ENCODE data around the gene THSD7A. TPM values are rescaled to one million over a fixed set of nuclear protein-coding genes. Genes with fewer than 3 reads are reported as not detected.

THSD7A gene
- total and polyA plus RNA-seq, 2 of the 13 experiments (the other 11 are each of a cell fraction or from before 2014, with no cell fraction given) = 0.01 to 0.07 TPM

GRCh38 chr7:11776039-11776438, 56.0 kb downstream of the THSD7A start (continued):
- TF ChIP-seq ARID3A (IDR thresholded peaks at IDR 0.05; ENCODE audit: low read depth, low read length) (no peak), PHF5A (CRISPR knock-in tag; IDR thresholded peaks at IDR 0.05; ENCODE audit: low read depth, unreplicated experiment) (no peak), ZC3H13 (CRISPR knock-in tag; IDR thresholded peaks at IDR 0.05) (no peak), HOXA9 (CRISPR knock-in tag; IDR thresholded peaks at IDR 0.05; ENCODE audit: borderline replicate concordance) (no peak), RBM22 (optimal IDR thresholded peaks at IDR 0.05; ENCODE audit: low read length) (no peak), USF2 (IDR thresholded peaks at IDR 0.05; ENCODE audit: low read depth, low read length) (no peak), USF2 (CRISPR knock-in tag; IDR thresholded peaks at IDR 0.05; ENCODE audit: borderline replicate concordance) (no peak), ZNF773 (CRISPR knock-in tag; IDR thresholded peaks at IDR 0.05; ENCODE audit: borderline replicate concordance) (no peak)

- no peak for ATAC-seq
- ChIA-PET CTCF (ENCODE audit: low intra/inter-chr PET ratio, low total read pairs) (no interaction called here), POLR2A (no interaction called here)
- H4K20me1 ChIP-seq (ENCODE audit: insufficient read depth, low read length) = no peaks in the 10 kb centered on the region
- intact Hi-C loops (cut with micrococcal nuclease; ENCODE audit: unreplicated experiment) (no loop called here), in situ Hi-C loops (cut with HindIII; ENCODE audit: extremely low pct_ligation_motif_present, low pct_unique_long_range_greater_than_20kb) (no loop called here)
- no peaks in the 10 kb centered on the region for H3K9me3 ChIP-seq (ENCODE audit: low read length)
- no peaks in the 10 kb centered on the region for H3K4me1 ChIP-seq (ENCODE audit: insufficient read depth, low read length)
- WGBS (ENCODE audit: low lambda C conversion rate) = 17% methylated on average over 2 of the region's 2 CpGs
- DNase-seq (ENCODE audit: low spot score) = no peak
- no TSS peak for BruUV-seq (replicated peaks)
- H3K36me3 ChIP-seq (replicated peaks in 1 of 2; ENCODE audit: control insufficient read depth in 1 of 2, insufficient read depth in 2 of 2, low read length in 2 of 2) = no peaks in the 10 kb centered on the region
- H3K9ac ChIP-seq (ENCODE audit: insufficient read depth, low read depth, low read length) = no peak overlapping the region
- no peaks in the 10 kb centered on the region for H3K79me2 ChIP-seq (ENCODE audit: insufficient read depth, low read length)
- H3K27me3 ChIP-seq (ENCODE audit: control insufficient read depth in 1 of 2, insufficient read depth in 2 of 2, low read length in 2 of 2) = no peaks in the 10 kb centered on the region; a peak in 1 of 5 replicates
- H3K4me2 ChIP-seq (ENCODE audit: low read depth, low read length) = no peak overlapping the region
- TF ChIP-seq ZNF576 (CRISPR knock-in tag; IDR thresholded peaks at IDR 0.05) (no peak), DMAP1 (CRISPR knock-in tag; IDR thresholded peaks at IDR 0.05) (no peak), RFX3 (CRISPR knock-in tag; IDR thresholded peaks at IDR 0.05) (no peak), CEBPB (IDR thresholded peaks at IDR 0.05; ENCODE audit: borderline replicate concordance, low read depth, low read length) (peak; percentile 10; the same call in 1 of the 2 replicates), MAFK (conservative IDR thresholded peaks at IDR 0.05 in 1 of 2, IDR thresholded peaks at IDR 0.05 in 1 of 2; ENCODE audit: low read length in 2 of 2) (peak in 1 of 2 experiments; percentile 55; a peak in 2 of 4 replicates)
- no peak overlapping the region for H2AFZ ChIP-seq (ENCODE audit: low read length)
- no peak overlapping the region for H3K27ac ChIP-seq (ENCODE audit: extremely low read length, insufficient read depth, low read length)
- H3K4me3 ChIP-seq (replicated peaks in 1 of 3; ENCODE audit: insufficient read depth in 1 of 3, low read depth in 2 of 3, low read length in 3 of 3) = no peak overlapping the region
- FAIRE-seq = no peak
Measured at GRCh38 chr7:11775401-11775800, 56.6 kb downstream of the THSD7A start.
